Uterus (tissue), 2 donors: ENCODE measurements around the gene PHLPP2.

Experiments used
- CTCF ChIP-seq, 4 experiments: fragments of 200-600 bp in 2 of 4; fragments of 450-650 bp in 2 of 4; sonication (generic) in 2 of 4; IDR thresholded peaks; one replicate each; pipeline ENCODE4 v1.5.1; 2016 to 2019; ENCODE audit warnings: antibody characterized with exemption in 4 of 4, mild to moderate bottlenecking in 2 of 4, moderate library complexity in 1 of 4
- POLR2A ChIP-seq, 2 donors: fragments of 450-650 bp; IDR thresholded peaks; one replicate each; pipeline ENCODE4 v1.6.1; 2016; ENCODE audit warnings: antibody characterized with exemption in 2 of 2, mild to moderate bottlenecking in 1 of 2, moderate library complexity in 1 of 2

- TF ChIP-seq CTCF (IDR thresholded peaks at IDR 0.05) (no peak), POLR2A (IDR thresholded peaks at IDR 0.05) (no peak)
Measured at GRCh38 chr16:71626858-71627213, 97.7 kb downstream of the PHLPP2 start.
